Stomach (tissue), 9 donors: ENCODE results near the gene LRRC37A. TPM values are rescaled to one million over a fixed set of nuclear protein-coding genes. Genes with fewer than 3 reads are reported as not detected.
"Not testable (repeated sequence)": the region's sequence is repeated elsewhere in the genome, so short reads cannot be mapped to it uniquely, and the experiment has no call there.

ENCODE experiments used
- DNase-seq, 2 donors: peaks; one replicate each; pipeline versions ENCODE4 v3.0.0 to v3.0.0-alpha.2; 2013 to 2019
- H3K27ac ChIP-seq, 5 donors: fragments of 200-600 bp in 4 of 5; sonication (generic) in 4 of 5; one replicate each; pipeline ENCODE4 v1.5.1; 2013 to 2019; ENCODE audit warnings: mild to moderate bottlenecking in 1 of 5, moderate library complexity in 1 of 5
- H3K27me3 ChIP-seq, 3 donors: fragments of 200-600 bp; sonication (generic); one replicate each; pipeline ENCODE4 v1.5.1; 2017 to 2019; ENCODE audit warnings: mixed run types in 1 of 3
- H3K36me3 ChIP-seq, 4 donors: fragments of 200-600 bp; sonication (generic); 1 replicate in 3 of 4; 2 replicates in 1 of 4; pipeline ENCODE4 v1.5.1; 2016 to 2019
- H3K4me1 ChIP-seq, 4 donors: fragments of 200-600 bp; sonication (generic); one replicate each; pipeline ENCODE4 v1.5.1; 2016 to 2019
- H3K4me3 ChIP-seq, 4 donors: fragments of 200-600 bp; sonication (generic) in 3 of 4; one replicate each; pipeline ENCODE4 v1.5.1; 2016 to 2019; ENCODE audit warnings: mild to moderate bottlenecking in 1 of 4
- H3K9me3 ChIP-seq, 4 donors: fragments of 200-600 bp; sonication (generic); one replicate each; pipeline ENCODE4 v1.5.1; 2016 to 2019
- WGBS, 5 donors: extraction: QIAGEN DNeasy Blood & Tissue Kit in 3 of 5; methylation state at CpG; one replicate each; pipeline versions ENCODE4 v1.1.5 to v1.1.7; 2013 to 2018; 5-methylcytosine and 5-hydroxymethylcytosine counted together
- intact Hi-C: fragments of 100-400 bp; cut with DNase I; formaldehyde crosslinking; loops from one replicate; pipeline ENCODE4 v1.15.1; 2023; ENCODE audit warnings: low total_unique reads
- polyA plus RNA-seq, 3 donors: library from polyadenylated mRNA; stranded (reverse); fragments of 200-250 nt; gene quantifications; one replicate each; pipeline ENCODE4 v1.2.3, GENCODE V29; 2013
- small RNA-seq, 4 donors: library from RNA; depleted of rRNA; stranded (forward); fragments of <200 nt; gene quantifications; one replicate each; pipeline ENCODE3, GENCODE V24; 2016
- total RNA-seq, 5 donors: library from RNA; depleted of rRNA; stranded (reverse); fragments of >200 nt; gene quantifications; one replicate each; pipeline versions ENCODE4 v1.1.0 to v1.2.3, GENCODE V29; 2014 to 2016
- donor health status: healthy with polysubstance abuse.
- donor health status: Bipolar disorder and iron deficiency.
- donor health status: healthy.

Gene LRRC37A
- total and polyA plus RNA-seq, 8 donors = 0.68 to 3.3 (median 1.00) TPM; not detected in 2

- H3K4me3 ChIP-seq, H3K27me3 ChIP-seq, intact Hi-C loops, DNase-seq, H3K9me3 ChIP-seq, H3K36me3 ChIP-seq, H3K4me1 ChIP-seq, H3K27ac ChIP-seq: not testable (repeated sequence)
- WGBS, 5 donors = no CpG with 5 or more reads among the region's 3 CpGs
Observed at GRCh38 chr17:46367520-46367919, 72.6 kb downstream of the LRRC37A start.

GRCh38 chr17:46372236-46373229, 77.6 kb downstream of the LRRC37A start:
- H3K9me3 ChIP-seq, intact Hi-C loops, H3K4me1 ChIP-seq, H3K27me3 ChIP-seq, H3K36me3 ChIP-seq, H3K27ac ChIP-seq, DNase-seq, H3K4me3 ChIP-seq: not testable (repeated sequence)
- no CpG with 5 or more reads among the region's 95 CpGs for WGBS, 5 donors

GRCh38 chr17:46373418-46373817, 78.5 kb downstream of the LRRC37A start:
- no CpG with 5 or more reads among the region's 7 CpGs for WGBS, 5 donors
- H3K4me1 ChIP-seq, DNase-seq, intact Hi-C loops, H3K4me3 ChIP-seq, H3K36me3 ChIP-seq, H3K27me3 ChIP-seq, H3K9me3 ChIP-seq, H3K27ac ChIP-seq: not testable (repeated sequence)

GRCh38 chr17:46383118-46383517, 88.2 kb downstream of the LRRC37A start:
- intact Hi-C loops, H3K27ac ChIP-seq, H3K4me1 ChIP-seq, H3K4me3 ChIP-seq, H3K27me3 ChIP-seq, H3K9me3 ChIP-seq, H3K36me3 ChIP-seq, DNase-seq: not testable (repeated sequence)
- WGBS, 5 donors = 82 to 95% (median 90%) methylated on average over 3 of the region's 4 CpGs; no CpG with 5 or more reads in 1 of the 5 donors

GRCh38 chr17:46385491-46385890, 90.6 kb downstream of the LRRC37A start:
- H3K27me3 ChIP-seq, intact Hi-C loops, H3K4me1 ChIP-seq, DNase-seq, H3K27ac ChIP-seq, H3K36me3 ChIP-seq, H3K9me3 ChIP-seq, H3K4me3 ChIP-seq: not testable (repeated sequence)

Small RNA genes lying within 50 kb of the gene (small RNA-seq; reads per million reads assigned to genes)
- gene RN7SL656P = 0 reads per million in 4 donors

Other genes starting within 250 kb of the LRRC37A start
- gene KANSL1, start 101.7 kb upstream of the LRRC37A start, total RNA-seq = 100 to 1,000 TPM; 109 to 288 (median 154) TPM
- 10 to 100 TPM in 2 of 3 donors, 1 to 10 TPM in 1; 9.2 to 17.3 (median 10.2) TPM for gene KANSL1, start 101.7 kb upstream of the LRRC37A start, polyA plus RNA-seq
- 100 to 1,000 TPM in 1 of 5 donors, 10 to 100 TPM in 2, 1 to 10 TPM in 1, under 1 TPM in 1; 0.58 to 194 (median 15.6) TPM for gene ARL17B, start 66.6 kb downstream of the LRRC37A start, total RNA-seq
- gene ARL17B, start 66.6 kb downstream of the LRRC37A start, polyA plus RNA-seq = 10 to 100 TPM in 1 of 3 donors, 1 to 10 TPM in 2; 6.3 to 11.9 (median 8.8) TPM
- gene LRRC37A2, start 217.3 kb downstream of the LRRC37A start, total RNA-seq = 100 to 1,000 TPM in 1 of 5 donors, 10 to 100 TPM in 3, 1 to 10 TPM in 1; 1.4 to 102 (median 13.3) TPM
- 1 to 10 TPM; 2.6 to 3.3 (median 3.1) TPM for gene LRRC37A2, start 217.3 kb downstream of the LRRC37A start, polyA plus RNA-seq